ENCODE measurements around the gene SCART1.
"Not testable (repeated sequence)": the region's sequence is repeated elsewhere in the genome, so short reads cannot be mapped to it uniquely, and the experiment has no call there.

DNA sequence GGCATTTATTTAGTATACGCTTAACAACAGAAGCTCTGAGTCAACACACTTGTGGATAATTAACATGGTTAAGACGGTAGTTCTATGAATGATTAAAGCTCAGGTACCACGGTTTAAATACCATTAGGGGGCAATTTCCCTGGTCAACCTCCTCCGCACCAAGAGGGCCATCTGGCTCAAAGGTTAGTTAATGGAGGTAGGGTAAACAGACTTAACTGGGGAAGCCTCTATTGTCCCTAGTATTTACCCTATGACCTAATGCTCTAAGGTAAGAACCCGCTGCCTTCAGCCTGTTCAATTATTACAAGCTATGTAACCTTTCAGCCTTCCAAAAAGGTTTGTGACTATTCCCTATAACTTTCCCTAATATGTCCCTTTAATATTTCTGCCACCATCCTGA is 64.8 kb downstream of the SCART1 start:
- TF ChIP-seq CTCF (IDR thresholded peaks at IDR 0.05 in 4 of 5, conservative IDR thresholded peaks at IDR 0.05 in 1 of 5); POLR2A (IDR thresholded peaks at IDR 0.05): not testable (repeated sequence)

All from gastrocnemius medialis (tissue), 4 donors.